Stimulated activated CD8-positive, alpha-beta memory T cell treated with anti-CD3 and anti-CD28 coated beads, Interleukin-7, amount 100 ng/mL, for 24 hours (primary cell): ENCODE data around the gene CALD1.

Experiments
- DNase-seq: peaks from one replicate; pipeline ENCODE4 v3.0.0-alpha.2; 2020; ENCODE audit warnings: low read depth

Gene CALD1

DNA sequence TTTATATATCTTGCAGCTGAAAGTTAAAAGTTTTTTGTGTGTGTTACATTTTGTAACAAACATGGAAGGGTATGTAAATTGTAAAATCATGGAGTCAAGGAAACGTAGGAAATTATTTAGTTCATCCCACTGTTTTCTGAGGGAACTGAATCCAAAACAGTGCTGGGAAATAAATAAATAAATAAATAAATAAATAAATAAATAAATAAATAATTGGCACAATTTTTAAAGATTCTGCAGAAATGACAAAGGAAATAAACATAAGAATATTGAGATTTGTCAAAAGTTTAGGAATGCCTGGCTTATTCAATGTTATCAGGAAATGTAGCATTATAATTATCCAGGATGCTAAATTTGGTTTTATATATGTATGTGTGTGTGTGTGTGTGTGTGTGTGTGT is 115.5 kb downstream of the CALD1 start:
- no peak for DNase-seq

DNA sequence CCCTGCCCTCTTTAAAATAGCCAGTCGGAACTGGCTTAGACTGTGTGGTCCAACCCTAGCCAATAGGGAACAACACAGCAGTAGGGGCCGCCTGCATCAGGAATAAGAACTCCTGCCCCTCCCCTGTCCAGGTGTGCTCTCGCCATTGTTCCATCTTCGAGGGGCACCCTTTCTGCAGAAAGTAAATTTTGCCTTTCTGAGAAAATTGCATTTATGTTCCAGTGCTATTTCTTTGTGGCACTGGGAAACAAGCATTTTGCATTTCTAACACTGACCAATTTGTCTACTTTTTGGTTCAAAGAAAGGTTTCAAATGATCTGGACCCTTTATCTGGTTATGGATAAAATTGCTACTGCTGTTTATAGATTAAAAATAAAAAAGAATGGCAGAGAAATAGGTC is 116.6 kb downstream of the CALD1 start:
- DNase-seq = no peak

DNA sequence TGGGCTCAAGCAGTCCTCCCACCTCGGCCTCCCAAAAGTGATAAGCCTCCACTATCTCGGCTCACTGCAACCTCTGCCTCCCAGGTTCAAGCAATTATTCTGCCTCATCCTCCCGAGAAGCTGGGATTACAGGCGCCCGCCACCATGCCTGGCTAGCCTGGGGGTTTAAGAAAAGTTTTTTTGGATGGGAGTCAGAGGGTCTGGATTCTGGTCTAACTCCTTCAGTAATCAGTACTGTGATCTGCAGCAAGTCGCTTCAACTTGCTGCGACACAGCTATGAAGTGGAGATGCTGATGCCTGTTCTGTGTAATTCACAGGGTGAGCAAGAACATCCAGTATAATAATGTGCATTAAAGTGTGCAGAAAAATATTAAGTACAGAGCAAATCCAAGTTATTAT is 118.5 kb downstream of the CALD1 start:
- no peak for DNase-seq

DNA sequence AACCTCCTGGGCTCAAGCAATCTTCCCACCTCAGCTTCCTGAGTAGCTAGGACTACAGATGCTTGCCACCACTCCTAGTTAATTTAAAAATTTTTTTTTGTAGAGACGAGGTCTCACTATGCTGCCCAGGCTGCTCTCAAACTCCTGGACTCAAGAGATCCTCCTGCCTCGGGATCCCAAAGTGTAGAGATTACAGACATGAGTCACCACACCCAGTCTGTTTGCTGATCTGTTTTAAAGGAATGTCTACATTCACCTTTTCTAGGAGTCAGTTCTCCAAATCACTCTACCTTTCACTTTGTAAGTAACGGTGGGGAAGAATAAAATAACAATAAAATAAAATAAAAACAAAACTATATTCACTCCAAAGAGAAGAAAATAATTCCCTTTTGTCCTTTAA is 120.3 kb downstream of the CALD1 start:
- DNase-seq = no peak

DNA sequence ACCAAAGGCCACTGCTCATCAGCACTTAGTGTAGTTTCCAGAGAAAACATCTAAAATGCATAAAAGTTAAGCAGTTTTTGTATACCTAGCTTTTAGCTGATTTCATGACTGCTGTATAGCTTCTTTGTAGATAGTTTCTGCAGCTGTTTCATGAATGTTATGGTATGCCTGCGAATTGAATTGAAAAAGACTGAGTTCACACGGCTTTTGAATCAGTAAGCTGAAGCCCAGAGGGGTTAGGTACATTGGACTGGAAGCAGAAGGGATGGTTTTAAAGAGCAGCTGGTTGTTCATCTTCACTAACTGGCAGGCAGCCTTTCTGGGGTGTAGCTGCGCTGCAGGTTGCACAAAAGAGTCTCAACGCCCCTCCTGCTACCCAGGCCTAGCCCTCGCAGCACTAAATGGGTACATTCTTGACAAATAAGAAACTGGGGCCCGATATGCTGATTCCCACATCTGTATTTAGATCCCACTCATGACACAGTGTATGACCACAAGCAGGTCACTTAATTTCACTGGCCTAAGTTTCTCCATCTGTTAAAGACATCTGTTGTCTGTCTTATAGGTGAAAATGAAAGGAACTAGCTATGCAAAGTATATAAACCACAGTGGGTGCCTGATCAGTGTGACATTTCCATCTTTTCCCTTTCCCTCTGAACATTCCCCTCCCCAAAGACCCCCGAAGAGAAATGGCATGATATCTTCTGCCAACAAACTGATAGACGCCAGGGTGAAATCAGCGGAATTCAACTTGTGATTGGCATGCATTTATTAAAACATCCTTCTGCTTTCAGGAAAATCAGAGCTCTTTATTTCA is 120.9 kb downstream of the CALD1 start:
- DNase-seq = no peak

DNA sequence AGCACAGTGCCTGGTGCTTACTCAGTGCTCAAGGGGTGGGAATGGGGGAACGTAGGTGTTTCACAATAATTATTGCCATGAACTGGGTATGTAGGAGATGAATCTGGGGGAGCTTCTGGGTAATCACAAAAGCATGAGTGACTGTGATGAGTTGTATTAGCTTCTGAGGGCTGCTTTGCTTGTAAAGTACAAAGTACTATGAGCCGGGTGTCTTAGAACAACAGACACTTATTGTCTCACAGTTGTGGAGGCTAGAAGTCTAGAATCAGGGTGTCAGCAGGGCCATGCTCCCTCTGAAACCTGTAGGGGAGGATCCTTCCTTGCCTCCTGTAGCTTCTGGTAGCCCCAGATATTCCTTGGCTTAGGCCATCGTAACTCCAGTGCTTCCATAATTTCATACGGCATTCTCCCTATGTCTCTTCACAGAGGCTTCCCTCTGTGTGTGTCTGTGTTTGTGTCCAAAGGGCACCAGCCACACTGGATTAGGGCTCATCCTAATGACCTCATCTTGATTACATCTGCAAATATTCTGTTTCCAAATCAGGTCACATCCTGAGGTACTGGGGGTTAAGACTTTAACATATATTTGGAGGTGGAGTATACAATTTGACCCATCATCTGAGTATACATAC is 122.1 kb downstream of the CALD1 start:
- no peak for DNase-seq

DNA sequence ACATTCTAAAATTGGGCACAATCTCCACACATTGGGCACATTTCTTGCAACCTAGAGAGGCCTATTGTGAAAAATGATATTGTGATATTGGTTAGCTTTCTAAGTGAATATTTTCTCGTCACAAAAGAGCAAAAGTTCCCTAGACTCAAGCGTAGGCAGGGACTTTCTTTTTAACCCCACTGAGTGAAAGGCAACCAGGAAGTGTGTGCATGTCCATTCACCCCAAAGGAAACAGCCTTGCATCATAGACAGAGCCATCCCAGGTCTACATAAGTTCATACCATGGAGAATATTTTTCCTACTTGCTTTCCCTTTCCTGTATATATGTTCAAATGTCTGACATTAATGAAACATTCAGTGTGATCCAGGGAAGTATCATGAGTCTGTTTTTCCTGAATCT is 122.6 kb downstream of the CALD1 start:
- no peak for DNase-seq

DNA sequence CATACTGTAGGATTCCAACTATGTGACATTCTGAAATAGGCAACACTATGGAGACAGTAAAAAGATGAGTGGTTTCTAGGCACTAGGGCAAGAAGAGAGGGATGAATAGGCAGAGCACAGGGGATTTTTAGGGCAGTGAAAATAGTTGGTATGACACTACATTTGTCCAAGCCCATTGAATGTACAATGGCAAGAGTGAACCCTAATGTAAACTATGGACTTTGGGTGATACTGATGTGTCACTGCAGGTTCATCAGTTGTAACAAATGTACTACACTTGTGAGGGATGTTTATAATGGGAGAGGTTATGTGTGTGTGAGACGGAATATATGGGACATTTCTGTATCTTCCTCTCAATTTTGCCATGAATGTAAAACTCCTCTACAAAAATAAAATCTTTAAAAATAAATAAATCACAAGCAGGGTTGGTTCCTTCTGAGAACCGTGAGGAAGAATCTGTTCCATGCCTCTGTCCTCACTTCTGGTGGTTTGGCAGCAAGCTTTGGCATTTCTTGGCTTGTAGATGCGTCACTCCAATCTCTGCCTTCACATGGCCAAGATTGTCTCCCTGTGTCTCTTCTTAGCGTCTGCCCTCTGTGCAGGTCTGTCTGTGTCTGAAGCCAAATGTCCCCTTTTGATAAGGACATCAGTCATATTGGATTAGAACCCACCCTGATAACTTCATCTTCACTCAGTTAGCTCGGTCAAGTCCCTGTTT is 123.8 kb downstream of the CALD1 start:
- no peak for DNase-seq

DNA sequence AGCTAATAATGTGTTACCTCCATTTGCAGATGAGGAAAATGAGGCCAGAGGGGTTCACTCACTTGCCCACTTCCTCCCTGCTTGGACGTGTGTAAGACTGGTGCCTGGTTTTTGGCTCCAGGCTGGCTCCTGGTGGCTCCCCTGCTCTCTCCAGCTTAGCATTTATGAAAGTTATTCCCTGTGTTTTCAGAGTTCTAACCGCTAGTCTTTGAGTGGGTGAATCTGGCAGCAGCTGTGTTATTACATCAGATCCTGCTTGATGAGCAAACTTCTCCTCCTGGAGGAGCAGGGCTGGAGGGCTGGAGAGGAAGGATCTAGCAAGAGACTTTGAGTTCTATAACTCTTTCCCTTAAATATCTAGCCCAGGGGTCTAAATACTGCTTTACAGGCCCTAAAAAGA is 125.9 kb downstream of the CALD1 start:
- no peak for DNase-seq

DNA sequence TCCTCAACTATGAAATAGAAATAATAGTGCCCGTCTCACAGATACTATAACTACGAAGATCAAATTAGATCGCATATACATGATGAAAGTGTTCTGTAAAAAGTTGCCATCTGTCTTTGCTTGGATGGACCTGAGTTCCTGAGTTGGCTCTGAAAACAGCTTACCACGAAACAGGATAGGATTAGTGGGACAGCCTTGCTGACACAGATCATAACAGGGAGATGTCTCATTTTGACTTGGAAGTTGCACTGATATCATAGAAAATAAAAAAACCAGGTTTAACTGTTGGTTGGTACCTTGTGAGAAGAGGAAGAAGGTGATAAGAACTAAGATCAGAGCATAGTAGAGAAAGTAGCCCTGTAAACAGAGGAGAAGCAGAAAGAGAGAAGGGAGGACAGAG is 127.6 kb downstream of the CALD1 start:
- no peak for DNase-seq

DNA sequence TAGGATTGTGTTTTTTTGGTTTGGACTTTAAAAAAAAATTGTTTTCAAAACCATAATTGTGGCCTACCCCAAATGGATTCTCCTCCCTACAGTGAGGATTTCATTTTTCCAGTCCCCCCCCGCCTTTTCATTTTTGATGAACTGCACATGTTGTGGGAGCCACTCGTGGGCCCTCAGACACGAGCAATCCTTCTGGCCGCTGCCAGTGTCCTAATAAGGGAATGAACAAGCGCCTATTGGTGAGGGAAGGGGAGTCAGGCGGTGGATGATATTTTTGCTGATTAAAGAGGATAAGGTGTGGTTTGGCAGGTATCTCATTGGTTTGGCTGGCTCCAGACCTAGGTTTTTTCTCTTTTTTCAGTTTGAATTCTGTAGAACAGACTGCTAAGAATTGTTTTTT is 128.2 kb downstream of the CALD1 start:
- DNase-seq = no peak

DNA sequence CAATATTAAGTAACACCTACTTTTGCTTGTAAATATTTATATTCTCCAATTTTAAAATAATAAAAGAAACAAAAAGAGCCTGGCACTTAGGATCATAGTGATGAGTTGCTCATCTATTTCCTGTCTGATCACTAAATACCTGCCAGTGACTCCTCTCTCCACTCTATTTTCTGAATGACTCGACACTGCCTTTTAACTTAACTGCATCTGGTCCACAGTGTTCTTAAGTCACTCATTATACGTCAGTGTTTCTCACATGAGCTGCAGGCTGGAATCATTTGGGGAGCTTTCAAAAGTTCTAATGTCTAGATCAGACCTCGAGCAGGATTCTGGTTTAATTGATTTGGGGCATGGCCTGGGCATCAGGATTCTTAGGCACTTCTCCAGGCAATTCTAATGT is 128.9 kb downstream of the CALD1 start:
- no peak for DNase-seq

DNA sequence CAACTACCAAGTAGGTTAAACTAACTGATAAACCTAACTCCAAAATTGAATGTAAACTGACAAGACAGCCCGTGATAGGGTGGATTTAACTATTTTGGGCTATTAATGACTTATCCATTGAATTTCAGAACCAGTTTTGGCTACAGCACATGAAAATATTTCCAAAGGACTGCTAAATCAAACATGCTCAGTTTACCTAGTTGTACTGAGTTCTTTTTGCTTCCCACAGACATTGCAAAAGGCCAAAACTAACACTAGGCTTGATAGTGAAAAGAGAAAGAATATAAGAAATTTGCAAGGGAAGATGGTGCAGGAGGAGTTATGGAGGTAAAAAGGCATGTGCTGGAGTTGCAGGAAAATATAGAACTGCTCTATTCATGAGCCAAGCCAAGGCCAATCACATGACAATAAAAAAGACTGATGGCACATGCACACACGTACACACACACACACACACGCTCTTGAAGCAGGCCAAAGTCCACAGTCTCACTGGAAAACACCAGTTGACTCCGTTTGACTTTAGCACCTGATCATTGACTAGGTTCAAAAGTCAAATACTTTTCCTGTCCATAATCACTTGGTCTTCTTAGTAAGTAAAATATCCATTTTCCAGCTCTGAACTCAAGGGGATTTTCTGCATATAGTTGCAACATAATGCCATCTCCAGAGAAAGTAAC is 130.9 kb downstream of the CALD1 start:
- DNase-seq = no peak

DNA sequence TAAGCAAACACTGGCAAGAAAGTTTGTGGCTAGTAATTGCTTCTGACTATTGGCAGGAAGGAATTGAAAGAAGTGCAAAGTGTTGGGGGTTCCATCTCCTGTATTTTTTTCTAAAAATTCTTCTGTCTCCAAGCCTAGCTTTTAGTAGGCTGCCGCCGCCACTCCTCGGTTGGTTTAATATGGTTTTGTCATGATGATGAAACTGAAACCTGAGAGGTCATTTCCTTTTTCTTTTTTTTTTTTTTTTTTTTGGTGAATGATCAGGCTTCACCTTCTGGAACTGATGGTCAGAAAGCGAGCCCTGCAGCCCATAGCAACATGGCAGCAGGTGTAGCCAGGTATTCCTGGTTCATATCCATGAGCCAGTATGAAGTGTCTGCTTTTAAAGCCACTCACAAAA is 131.5 kb downstream of the CALD1 start:
- no peak for DNase-seq

DNA sequence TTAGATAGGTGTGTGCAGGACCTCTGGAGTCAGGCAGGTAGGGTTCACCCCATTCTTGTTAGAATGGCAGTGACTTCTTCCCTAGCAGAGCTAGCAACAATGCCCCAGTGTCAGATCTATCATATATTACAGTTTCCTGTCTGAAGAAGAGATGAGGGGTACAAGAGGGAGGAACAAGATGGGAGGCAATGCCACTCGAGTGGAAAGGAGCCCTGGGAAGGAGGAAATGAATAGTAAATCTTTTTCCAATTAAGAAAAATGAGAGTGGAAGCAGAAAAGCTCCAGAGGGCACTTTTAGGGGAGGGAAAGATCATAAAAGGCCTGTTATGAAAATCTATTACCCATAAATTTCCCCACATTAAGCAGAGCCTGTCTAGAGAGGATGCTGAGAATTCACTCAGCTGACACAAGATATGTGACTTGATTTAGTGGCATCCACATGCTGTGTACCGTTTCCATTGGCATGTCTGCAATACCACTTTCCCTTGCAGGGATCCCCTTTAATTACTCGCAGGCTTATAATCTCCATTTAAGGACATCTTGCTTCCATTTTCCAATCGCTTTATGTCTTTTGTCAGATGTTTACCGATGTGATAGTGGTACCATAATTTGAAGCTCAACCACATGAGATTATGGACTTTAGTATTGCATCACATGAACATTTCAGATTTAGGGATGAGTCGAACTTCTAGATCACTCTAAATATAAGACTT is 136.9 kb downstream of the CALD1 start:
- DNase-seq = no peak

DNA sequence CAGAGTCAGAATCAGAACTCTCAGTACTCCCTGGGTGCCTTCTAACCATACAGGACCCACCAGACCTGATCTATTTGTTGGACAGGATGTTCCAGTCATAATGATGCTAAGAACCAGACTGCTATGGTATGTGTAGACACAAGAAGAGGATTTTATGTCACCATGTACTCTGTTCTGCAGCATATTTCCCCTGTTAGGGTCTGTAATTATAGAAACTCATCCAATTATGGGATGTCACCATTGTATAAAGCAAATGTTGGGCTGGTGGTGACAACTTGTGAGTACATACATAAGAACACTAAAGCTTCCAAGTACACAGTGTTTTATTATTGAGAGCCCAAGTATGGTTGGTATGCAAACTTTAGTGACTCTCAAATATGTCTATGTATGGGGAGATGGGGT is 139.8 kb downstream of the CALD1 start:
- no peak for DNase-seq

DNA sequence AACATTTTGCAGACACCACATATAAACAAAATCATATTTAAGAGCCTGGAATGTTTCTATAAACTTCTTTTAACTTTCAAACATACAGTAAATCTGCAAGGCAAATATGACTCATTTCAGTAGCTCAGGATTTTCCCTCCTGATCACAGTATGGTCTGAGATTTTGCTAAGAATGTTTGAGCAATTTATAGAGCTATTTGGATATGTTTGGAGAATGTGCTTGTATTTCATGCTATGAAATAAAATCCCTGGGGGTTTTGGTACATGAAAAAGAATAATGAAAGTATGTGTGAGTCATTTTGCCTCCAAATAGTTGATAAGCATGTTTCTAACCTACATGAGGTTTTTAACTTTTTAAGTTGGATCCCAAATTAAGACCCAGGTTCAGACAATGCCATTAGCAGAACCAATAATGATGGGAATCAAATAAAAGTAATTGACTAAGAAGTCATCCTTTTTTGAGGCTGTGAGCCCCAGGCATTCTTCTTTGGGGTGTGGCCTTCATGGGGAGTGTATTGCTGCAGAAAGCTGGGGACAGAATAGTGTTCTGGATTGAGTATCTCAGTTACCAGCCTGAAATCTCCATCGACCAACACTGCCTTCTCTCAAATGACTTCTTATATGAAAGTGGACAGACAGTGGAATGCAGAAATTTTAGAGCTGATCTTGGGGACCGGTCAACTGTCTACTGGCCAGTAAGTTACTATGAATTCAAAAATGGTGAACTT is 140.8 kb downstream of the CALD1 start:
- no peak for DNase-seq

DNA sequence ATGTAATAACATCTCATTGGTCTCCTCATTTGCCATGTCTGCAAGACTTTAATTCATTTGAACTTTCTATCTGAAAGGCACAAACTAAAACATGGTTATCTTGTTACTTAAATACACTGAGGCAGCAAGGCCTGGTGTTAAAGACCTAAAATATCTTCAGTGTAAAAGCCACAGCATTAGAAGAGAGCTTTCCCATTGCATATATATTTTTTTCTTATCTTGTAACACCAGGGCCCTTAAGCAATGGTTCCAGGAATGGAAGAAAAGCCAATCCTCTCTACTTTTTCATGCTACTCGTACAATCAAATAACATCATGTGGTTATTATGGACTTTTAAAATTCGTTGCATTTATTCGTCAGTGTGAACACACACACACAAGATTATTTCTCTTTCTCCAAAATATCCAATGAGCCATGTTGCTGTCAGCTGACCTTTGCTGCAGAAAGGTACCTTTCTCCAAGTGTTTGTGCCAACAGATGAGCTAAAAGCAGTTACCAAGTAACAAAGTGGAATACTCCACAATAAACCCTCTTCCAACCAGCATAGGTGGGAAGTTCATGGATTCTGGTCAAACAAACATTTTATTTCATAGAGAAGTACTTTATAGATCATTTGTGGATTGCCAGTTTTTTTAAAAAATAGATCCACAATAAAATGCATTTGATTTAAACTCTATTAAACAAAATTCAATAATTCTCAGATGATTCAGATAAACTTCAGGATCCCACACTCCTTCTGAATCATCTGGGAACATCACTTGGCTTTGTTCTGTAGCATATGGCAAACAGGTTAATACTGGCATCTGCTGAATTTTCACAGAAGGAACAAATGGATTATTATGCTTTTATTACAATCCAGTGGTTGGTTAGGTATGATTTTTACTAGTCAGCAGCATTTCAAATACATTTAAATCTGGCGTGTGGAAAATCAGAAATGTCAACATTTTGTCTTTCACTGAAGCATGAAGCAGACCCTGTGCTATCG is 143.6 kb downstream of the CALD1 start:
- no peak for DNase-seq

DNA sequence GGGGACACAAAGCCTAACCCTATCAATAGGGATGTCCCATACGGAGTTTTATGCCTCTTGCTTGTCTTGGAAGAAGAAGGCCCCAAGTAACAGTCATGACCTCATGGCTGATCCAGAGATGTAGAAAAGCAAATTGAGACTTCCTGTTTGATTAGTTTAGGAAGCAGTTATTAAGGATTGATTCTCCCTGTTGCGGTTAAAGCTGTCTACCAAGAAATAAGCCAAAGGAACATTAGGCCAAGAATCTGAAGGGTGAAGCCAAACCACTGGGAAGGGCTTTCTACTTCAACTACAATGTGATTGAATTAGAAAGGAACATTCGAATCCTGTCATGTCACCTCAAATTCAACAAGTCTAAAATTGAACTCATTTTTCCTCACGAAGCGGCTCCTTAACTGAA is 146.3 kb downstream of the CALD1 start:
- no peak for DNase-seq

DNA sequence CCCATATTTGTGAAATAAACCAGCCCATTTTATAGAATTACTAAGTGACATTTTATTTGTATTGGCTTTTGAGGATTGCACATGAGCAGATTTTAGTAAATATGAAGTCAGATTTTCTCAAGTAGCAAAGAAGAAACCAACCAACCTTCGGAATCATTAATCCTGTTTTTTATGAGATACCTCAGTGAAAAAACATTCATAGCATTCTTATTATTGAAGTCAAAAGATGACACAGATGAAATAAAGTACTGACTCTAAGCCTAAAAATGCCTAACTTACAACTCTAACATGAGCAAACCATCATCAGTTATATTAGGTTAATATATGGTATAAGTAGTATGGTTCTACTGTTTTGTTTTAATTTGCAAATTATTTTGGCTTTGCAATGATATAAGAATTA is 147.0 kb downstream of the CALD1 start:
- no peak for DNase-seq
